ENCODE results near the gene ERCC6L2.

The ERCC6L2 gene

DNA sequence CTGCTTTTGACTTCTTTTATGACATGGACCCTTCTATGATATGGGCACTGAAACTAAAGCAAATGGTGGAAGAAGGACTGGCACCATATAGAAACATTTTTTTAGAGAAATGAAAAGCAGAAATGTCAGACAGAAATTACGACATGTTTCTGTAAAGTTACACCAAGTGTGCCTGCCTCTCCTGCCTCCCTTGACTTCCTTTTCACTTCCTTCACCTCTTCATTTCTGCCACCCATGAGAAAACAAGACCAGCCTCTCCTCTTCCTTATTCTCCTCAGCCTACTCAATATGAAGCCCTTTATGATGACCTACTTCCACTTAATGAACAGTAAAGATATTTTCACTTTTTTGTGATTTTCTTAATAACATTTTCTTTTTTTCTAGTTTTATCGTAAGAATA, 44.5 kb downstream of the ERCC6L2 start:
- H3K27me3 ChIP-seq (ENCODE audit: insufficient read depth, low read length): no peaks in the 10 kb centered on the region
- no peak overlapping the region for H2BK120ac ChIP-seq (ENCODE audit: insufficient read depth, low read length, poor library complexity)
- WGBS (ENCODE audit: extremely low coverage, insufficient coverage, insufficient read length): no CpG with 5 or more reads among the region's 2 CpGs
- H3K4me2 ChIP-seq (ENCODE audit: low read length): no peak overlapping the region
- no peaks in the 10 kb centered on the region for H3K79me2 ChIP-seq (ENCODE audit: control insufficient read depth, insufficient read depth, low read length, poor library complexity)
- no peak overlapping the region for H2AK5ac ChIP-seq (ENCODE audit: low read length)
- H4K12ac ChIP-seq (ENCODE audit: low read depth, low read length): no peak overlapping the region
- no peak overlapping the region for H3K18ac ChIP-seq (ENCODE audit: low read length)
- H3K4me3 ChIP-seq (ENCODE audit: low read depth, low read length): no peak overlapping the region
- no peak overlapping the region for H2BK12ac ChIP-seq (ENCODE audit: low read length)
- H3K9ac ChIP-seq (ENCODE audit: low read length): no peak overlapping the region
- H3K4me1 ChIP-seq (ENCODE audit: control insufficient read depth in 1 of 2, insufficient read depth in 2 of 2, low read length in 2 of 2): no peaks in the 10 kb centered on the region
- DNase-seq: no peak
- no peak overlapping the region for H4K8ac ChIP-seq (ENCODE audit: low read depth, low read length)
- no peak overlapping the region for H3K14ac ChIP-seq (ENCODE audit: low read length)
- no peak overlapping the region for H3K4ac ChIP-seq (ENCODE audit: low read depth, low read length)
- H3K27ac ChIP-seq (ENCODE audit: low read depth, low read length): no peak overlapping the region
- no peak overlapping the region for H3K23ac ChIP-seq (ENCODE audit: low read length)
- H3K9me3 ChIP-seq (ENCODE audit: insufficient read depth, low read depth, low read length): no peaks in the 10 kb centered on the region
- H2AFZ ChIP-seq (ENCODE audit: insufficient read depth, low read length, poor library complexity): no peak overlapping the region
- no peak overlapping the region for H4K91ac ChIP-seq (ENCODE audit: low read depth, low read length)
- H3K79me1 ChIP-seq (ENCODE audit: low read length): no peaks in the 10 kb centered on the region
- no peak overlapping the region for H2BK5ac ChIP-seq (ENCODE audit: low read depth, low read length, poor library complexity)
- peaks cover 5 to 9% of the 10 kb centered on the region in 2 experiments for H3K36me3 ChIP-seq (ENCODE audit: control insufficient read depth in 1 of 2, insufficient read depth in 2 of 2, low read length in 2 of 2)

DNA sequence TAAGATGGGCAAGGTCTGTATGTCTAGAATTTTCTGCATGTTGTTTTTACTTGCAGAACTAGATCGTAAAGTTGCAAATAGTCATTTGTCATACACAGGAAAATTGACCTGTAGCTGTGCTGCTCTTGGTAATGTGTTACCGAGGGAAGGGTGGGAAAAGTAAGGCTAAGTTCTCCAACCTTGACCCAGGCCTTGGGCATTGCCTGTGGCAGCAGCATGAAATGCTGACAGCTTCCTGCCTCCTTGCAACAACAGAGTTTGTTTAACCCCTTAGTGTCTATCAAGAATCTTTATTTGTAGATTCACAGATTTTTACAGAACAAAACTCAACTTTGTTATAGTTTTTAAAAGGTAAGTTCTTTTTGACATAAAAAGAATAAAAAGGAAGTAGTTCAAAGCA, 48.3 kb downstream of the ERCC6L2 start:
- Histone ChIP-seq H3K79me2 (ENCODE audit: control insufficient read depth, insufficient read depth, low read length, poor library complexity) (no peaks in the 10 kb centered on the region), H3K4me1 (ENCODE audit: control insufficient read depth in 1 of 2, insufficient read depth in 2 of 2, low read length in 2 of 2) (no peaks in the 10 kb centered on the region), H2AFZ (ENCODE audit: insufficient read depth, low read length, poor library complexity) (no peak overlapping the region), H2AK5ac (ENCODE audit: low read length) (no peak overlapping the region), H3K9ac (ENCODE audit: low read length) (no peak overlapping the region), H3K4ac (ENCODE audit: low read depth, low read length) (no peak overlapping the region), H3K18ac (ENCODE audit: low read length) (no peak overlapping the region), H3K27ac (ENCODE audit: low read depth, low read length) (no peak overlapping the region), H2BK120ac (ENCODE audit: insufficient read depth, low read length, poor library complexity) (no peak overlapping the region), H2BK12ac (ENCODE audit: low read length) (no peak overlapping the region), H3K4me2 (ENCODE audit: low read length) (no peak overlapping the region), H4K91ac (ENCODE audit: low read depth, low read length) (no peak overlapping the region), H2BK5ac (ENCODE audit: low read depth, low read length, poor library complexity) (no peak overlapping the region), H3K14ac (ENCODE audit: low read length) (no peak overlapping the region), H4K8ac (ENCODE audit: low read depth, low read length) (no peak overlapping the region), H3K4me3 (ENCODE audit: low read depth, low read length) (no peak overlapping the region), H3K36me3 (ENCODE audit: control insufficient read depth in 1 of 2, insufficient read depth in 2 of 2, low read length in 2 of 2) (peaks cover 2 to 7% of the 10 kb centered on the region in 2 experiments), H4K12ac (ENCODE audit: low read depth, low read length) (no peak overlapping the region), H3K79me1 (ENCODE audit: low read length) (no peaks in the 10 kb centered on the region), H3K23ac (ENCODE audit: low read length) (no peak overlapping the region), H3K9me3 (ENCODE audit: insufficient read depth, low read depth, low read length) (no peaks in the 10 kb centered on the region), H3K27me3 (ENCODE audit: insufficient read depth, low read length) (no peaks in the 10 kb centered on the region)
- no CpG with 5 or more reads among the region's 2 CpGs for WGBS (ENCODE audit: extremely low coverage, insufficient coverage, insufficient read length)
- no peak for DNase-seq

DNA sequence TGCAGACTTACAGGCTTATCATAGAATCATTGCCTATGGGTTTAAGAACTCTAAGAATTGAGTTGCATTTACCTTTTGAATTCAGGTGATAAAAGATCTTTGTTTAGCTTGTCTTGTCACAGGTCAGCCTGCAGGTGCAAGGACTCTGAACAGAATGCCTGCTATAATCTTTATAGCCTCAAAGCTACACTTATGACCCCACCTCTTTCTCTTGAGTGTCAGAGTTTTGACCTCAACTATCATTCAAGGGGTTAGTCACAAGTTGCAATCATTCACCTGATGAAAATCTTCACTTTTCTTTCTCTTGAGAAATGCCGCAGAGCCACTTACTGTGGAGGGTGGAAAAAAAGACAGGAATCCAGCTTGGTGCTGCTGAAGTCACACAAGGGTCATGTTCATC, 49.5 kb downstream of the ERCC6L2 start:
- H3K36me3 ChIP-seq (ENCODE audit: control insufficient read depth in 1 of 2, insufficient read depth in 2 of 2, low read length in 2 of 2): peaks cover 4 to 9% of the 10 kb centered on the region in 2 experiments
- H2AK5ac ChIP-seq (ENCODE audit: low read length): no peak overlapping the region
- no peak overlapping the region for H4K8ac ChIP-seq (ENCODE audit: low read depth, low read length)
- H4K91ac ChIP-seq (ENCODE audit: low read depth, low read length): no peak overlapping the region
- H2AFZ ChIP-seq (ENCODE audit: insufficient read depth, low read length, poor library complexity): no peak overlapping the region
- no peaks in the 10 kb centered on the region for H3K27me3 ChIP-seq (ENCODE audit: insufficient read depth, low read length)
- no peak overlapping the region for H3K27ac ChIP-seq (ENCODE audit: low read depth, low read length)
- H3K79me1 ChIP-seq (ENCODE audit: low read length): no peaks in the 10 kb centered on the region
- no peak overlapping the region for H3K4me3 ChIP-seq (ENCODE audit: low read depth, low read length)
- no peak overlapping the region for H2BK120ac ChIP-seq (ENCODE audit: insufficient read depth, low read length, poor library complexity)
- H3K4ac ChIP-seq (ENCODE audit: low read depth, low read length): no peak overlapping the region
- H3K9ac ChIP-seq (ENCODE audit: low read length): no peak overlapping the region
- WGBS (ENCODE audit: extremely low coverage, insufficient coverage, insufficient read length): no CpG with 5 or more reads among the region's 1 CpG
- no peaks in the 10 kb centered on the region for H3K79me2 ChIP-seq (ENCODE audit: control insufficient read depth, insufficient read depth, low read length, poor library complexity)
- DNase-seq: no peak
- no peak overlapping the region for H3K14ac ChIP-seq (ENCODE audit: low read length)
- H2BK5ac ChIP-seq (ENCODE audit: low read depth, low read length, poor library complexity): no peak overlapping the region
- H3K18ac ChIP-seq (ENCODE audit: low read length): no peak overlapping the region
- no peak overlapping the region for H3K4me2 ChIP-seq (ENCODE audit: low read length)
- H3K4me1 ChIP-seq (ENCODE audit: control insufficient read depth in 1 of 2, insufficient read depth in 2 of 2, low read length in 2 of 2): no peaks in the 10 kb centered on the region
- no peak overlapping the region for H2BK12ac ChIP-seq (ENCODE audit: low read length)
- no peaks in the 10 kb centered on the region for H3K9me3 ChIP-seq (ENCODE audit: insufficient read depth, low read depth, low read length)
- H3K23ac ChIP-seq (ENCODE audit: low read length): no peak overlapping the region
- no peak overlapping the region for H4K12ac ChIP-seq (ENCODE audit: low read depth, low read length)

- H3K36me3 ChIP-seq (ENCODE audit: control insufficient read depth in 1 of 2, insufficient read depth in 2 of 2, low read length in 2 of 2): peaks cover 4 to 6% of the 10 kb centered on the region in 2 experiments
- H4K12ac ChIP-seq (ENCODE audit: low read depth, low read length): no peak overlapping the region
- H3K14ac ChIP-seq (ENCODE audit: low read length): no peak overlapping the region
- H4K8ac ChIP-seq (ENCODE audit: low read depth, low read length): no peak overlapping the region
- H3K27ac ChIP-seq (ENCODE audit: low read depth, low read length): no peak overlapping the region
- H3K9me3 ChIP-seq (ENCODE audit: insufficient read depth, low read depth, low read length): no peaks in the 10 kb centered on the region
- no peak overlapping the region for H3K4me3 ChIP-seq (ENCODE audit: low read depth, low read length)
- H2AK5ac ChIP-seq (ENCODE audit: low read length): no peak overlapping the region
- H3K4me1 ChIP-seq (ENCODE audit: control insufficient read depth in 1 of 2, insufficient read depth in 2 of 2, low read length in 2 of 2): no peaks in the 10 kb centered on the region
- no peak overlapping the region for H3K18ac ChIP-seq (ENCODE audit: low read length)
- no peaks in the 10 kb centered on the region for H3K79me1 ChIP-seq (ENCODE audit: low read length)
- H2BK12ac ChIP-seq (ENCODE audit: low read length): no peak overlapping the region
- H3K79me2 ChIP-seq (ENCODE audit: control insufficient read depth, insufficient read depth, low read length, poor library complexity): no peaks in the 10 kb centered on the region
- no peaks in the 10 kb centered on the region for H3K27me3 ChIP-seq (ENCODE audit: insufficient read depth, low read length)
- DNase-seq: no peak
- H3K9ac ChIP-seq (ENCODE audit: low read length): no peak overlapping the region
- H3K4me2 ChIP-seq (ENCODE audit: low read length): no peak overlapping the region
- no peak overlapping the region for H4K91ac ChIP-seq (ENCODE audit: low read depth, low read length)
- H2BK5ac ChIP-seq (ENCODE audit: low read depth, low read length, poor library complexity): no peak overlapping the region
- H2AFZ ChIP-seq (ENCODE audit: insufficient read depth, low read length, poor library complexity): no peak overlapping the region
- no peak overlapping the region for H3K4ac ChIP-seq (ENCODE audit: low read depth, low read length)
- H2BK120ac ChIP-seq (ENCODE audit: insufficient read depth, low read length, poor library complexity): no peak overlapping the region
- H3K23ac ChIP-seq (ENCODE audit: low read length): no peak overlapping the region
Measured at GRCh38 chr9:95927271-95928004, 51.9 kb downstream of the ERCC6L2 start.

All from trophoblast cell (in vitro differentiated cells and primary cell).